Measurements from ENCODE around the gene SESN3.

The SESN3 gene

DNA sequence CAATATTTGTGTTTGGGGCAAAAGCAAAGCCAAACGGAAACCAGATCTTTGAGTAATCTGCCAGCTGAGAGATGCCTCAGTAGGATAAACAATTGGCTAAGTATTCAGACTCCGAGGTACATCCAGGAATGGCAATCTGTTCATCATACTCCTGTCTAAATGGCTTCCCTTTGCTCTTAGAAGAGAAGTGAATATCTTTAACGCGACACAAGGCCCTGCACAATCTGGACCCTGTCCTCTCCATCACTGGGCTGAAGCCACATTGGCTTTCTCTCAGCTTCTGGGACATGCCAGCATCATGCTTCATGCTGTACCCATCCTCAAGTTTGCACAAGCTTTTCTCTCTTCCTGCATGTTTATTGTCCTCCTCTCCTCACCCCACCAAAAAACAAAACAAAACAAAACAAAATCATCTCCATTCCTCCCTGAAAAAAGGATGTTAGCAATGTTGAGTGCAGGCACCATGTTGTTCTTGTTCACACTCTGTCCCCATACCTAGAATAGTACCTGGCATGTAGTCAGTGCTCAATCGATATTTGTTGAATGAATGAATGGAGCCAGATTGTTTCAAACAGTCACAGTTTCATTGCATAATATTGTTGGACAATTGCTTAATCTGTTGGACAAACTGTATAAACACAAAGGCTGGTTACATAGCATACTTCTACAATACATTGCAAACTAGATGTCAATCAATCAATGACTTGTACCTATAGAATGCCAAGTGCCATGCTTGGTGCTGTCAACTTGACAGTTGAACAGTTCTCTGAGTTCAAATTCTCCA is 38.2 kb upstream of the SESN3 start:
- no CpG with 5 or more reads among the region's 5 CpGs for WGBS (ENCODE audit: extremely low coverage, insufficient coverage, low lambda C conversion rate)
- Histone ChIP-seq H3K56ac (ENCODE audit: low read length) (no peak overlapping the region), H4K5ac (ENCODE audit: low read length) (no peak overlapping the region), H3K36me3 (ENCODE audit: control insufficient read depth, insufficient read depth, low read length) (no peaks in the 10 kb centered on the region), H2AK5ac (ENCODE audit: low read length) (no peak overlapping the region), H2BK120ac (ENCODE audit: low read depth, low read length) (no peak overlapping the region), H3K4me2 (ENCODE audit: low read length) (no peak overlapping the region), H2BK15ac (replicated peaks; ENCODE audit: low read depth) (no peak overlapping the region), H3K27me3 (ENCODE audit: insufficient read depth, low read length, poor library complexity) (no peaks in the 10 kb centered on the region), H3K4me3 (ENCODE audit: low read length) (no peak overlapping the region), H3K27ac (ENCODE audit: low read depth, low read length) (no peak overlapping the region), H3K18ac (ENCODE audit: low read length) (no peak overlapping the region), H3K79me2 (ENCODE audit: control insufficient read depth, insufficient read depth, low read length) (no peaks in the 10 kb centered on the region), H3K23ac (ENCODE audit: low read length) (no peak overlapping the region), H3K79me1 (ENCODE audit: low read length) (no peaks in the 10 kb centered on the region), H3K4ac (ENCODE audit: low read depth, low read length) (no peak overlapping the region), H3K4me1 (ENCODE audit: control insufficient read depth, low read depth, low read length) (no peaks in the 10 kb centered on the region), H3K9ac (ENCODE audit: low read length) (no peak overlapping the region), H4K8ac (ENCODE audit: low read depth, low read length) (no peak overlapping the region), H2BK5ac (ENCODE audit: low read length) (no peak overlapping the region)
- DNase-seq: no peak

GRCh38 chr11:95268391-95268790 is 37.4 kb upstream of the SESN3 start:
- H3K9ac ChIP-seq (ENCODE audit: low read length): no peak overlapping the region
- H3K4me2 ChIP-seq (ENCODE audit: low read length): no peak overlapping the region
- no peak overlapping the region for H2BK120ac ChIP-seq (ENCODE audit: low read depth, low read length)
- no peaks in the 10 kb centered on the region for H3K36me3 ChIP-seq (ENCODE audit: control insufficient read depth, insufficient read depth, low read length)
- H3K4me3 ChIP-seq (ENCODE audit: low read length): no peak overlapping the region
- H2AK5ac ChIP-seq (ENCODE audit: low read length): no peak overlapping the region
- no peak for DNase-seq
- no peak overlapping the region for H4K5ac ChIP-seq (ENCODE audit: low read length)
- no peak overlapping the region for H3K27ac ChIP-seq (ENCODE audit: low read depth, low read length)
- H3K18ac ChIP-seq (ENCODE audit: low read length): no peak overlapping the region
- H3K4ac ChIP-seq (ENCODE audit: low read depth, low read length): no peak overlapping the region
- H2BK15ac ChIP-seq (replicated peaks; ENCODE audit: low read depth): no peak overlapping the region
- H3K23ac ChIP-seq (ENCODE audit: low read length): no peak overlapping the region
- no peaks in the 10 kb centered on the region for H3K79me2 ChIP-seq (ENCODE audit: control insufficient read depth, insufficient read depth, low read length)
- H4K8ac ChIP-seq (ENCODE audit: low read depth, low read length): no peak overlapping the region
- no peak overlapping the region for H3K56ac ChIP-seq (ENCODE audit: low read length)
- no peak overlapping the region for H2BK5ac ChIP-seq (ENCODE audit: low read length)
- no peaks in the 10 kb centered on the region for H3K27me3 ChIP-seq (ENCODE audit: insufficient read depth, low read length, poor library complexity)
- H3K79me1 ChIP-seq (ENCODE audit: low read length): no peaks in the 10 kb centered on the region
- no CpG with 5 or more reads among the region's 1 CpG for WGBS (ENCODE audit: extremely low coverage, insufficient coverage, low lambda C conversion rate)
- H3K4me1 ChIP-seq (ENCODE audit: control insufficient read depth, low read depth, low read length): no peaks in the 10 kb centered on the region

DNA sequence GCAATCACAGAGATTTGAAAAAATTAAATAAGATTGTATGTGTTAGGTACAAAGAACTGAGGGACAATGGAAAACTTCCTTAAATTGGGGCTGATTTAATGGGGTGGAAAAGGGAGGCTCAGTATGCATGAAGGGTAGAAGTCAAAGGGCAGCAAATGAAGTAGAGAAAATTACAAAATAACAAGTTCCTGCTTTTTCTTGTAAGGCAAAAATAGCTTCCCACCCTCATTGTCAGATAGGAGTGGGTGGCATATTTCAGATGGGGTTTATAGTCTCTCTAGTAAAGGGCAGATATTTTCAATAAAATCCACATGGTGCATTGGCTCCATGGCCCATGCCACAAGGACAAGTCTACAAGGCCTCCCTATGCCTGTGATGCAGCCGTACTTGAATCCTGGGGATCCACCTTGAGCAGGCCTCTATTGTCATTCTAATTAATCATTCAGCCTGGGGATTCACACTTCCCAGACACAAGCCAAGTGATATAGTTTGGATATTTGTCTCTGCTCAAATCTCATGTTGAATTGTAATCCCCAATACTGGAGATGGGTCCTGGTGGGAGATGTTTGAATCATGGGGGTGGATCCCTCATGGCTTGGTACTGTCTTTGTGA is 36.7 kb upstream of the SESN3 start:
- H3K27ac ChIP-seq (ENCODE audit: low read depth, low read length): no peak overlapping the region
- H3K9ac ChIP-seq (ENCODE audit: low read length): no peak overlapping the region
- no peaks in the 10 kb centered on the region for H3K4me1 ChIP-seq (ENCODE audit: control insufficient read depth, low read depth, low read length)
- H3K79me1 ChIP-seq (ENCODE audit: low read length): no peaks in the 10 kb centered on the region
- no peak for DNase-seq
- H4K8ac ChIP-seq (ENCODE audit: low read depth, low read length): no peak overlapping the region
- no peak overlapping the region for H3K18ac ChIP-seq (ENCODE audit: low read length)
- H3K4me3 ChIP-seq (ENCODE audit: low read length): no peak overlapping the region
- H3K27me3 ChIP-seq (ENCODE audit: insufficient read depth, low read length, poor library complexity): no peaks in the 10 kb centered on the region
- H3K79me2 ChIP-seq (ENCODE audit: control insufficient read depth, insufficient read depth, low read length): no peaks in the 10 kb centered on the region
- H2AK5ac ChIP-seq (ENCODE audit: low read length): no peak overlapping the region
- no peak overlapping the region for H4K5ac ChIP-seq (ENCODE audit: low read length)
- H2BK120ac ChIP-seq (ENCODE audit: low read depth, low read length): no peak overlapping the region
- WGBS (ENCODE audit: extremely low coverage, insufficient coverage, low lambda C conversion rate): no CpG with 5 or more reads among the region's 1 CpG
- no peak overlapping the region for H3K4ac ChIP-seq (ENCODE audit: low read depth, low read length)
- H2BK15ac ChIP-seq (replicated peaks; ENCODE audit: low read depth): no peak overlapping the region
- H2BK5ac ChIP-seq (ENCODE audit: low read length): no peak overlapping the region
- H3K56ac ChIP-seq (ENCODE audit: low read length): no peak overlapping the region
- no peaks in the 10 kb centered on the region for H3K36me3 ChIP-seq (ENCODE audit: control insufficient read depth, insufficient read depth, low read length)
- no peak overlapping the region for H3K4me2 ChIP-seq (ENCODE audit: low read length)
- no peak overlapping the region for H3K23ac ChIP-seq (ENCODE audit: low read length)

DNA sequence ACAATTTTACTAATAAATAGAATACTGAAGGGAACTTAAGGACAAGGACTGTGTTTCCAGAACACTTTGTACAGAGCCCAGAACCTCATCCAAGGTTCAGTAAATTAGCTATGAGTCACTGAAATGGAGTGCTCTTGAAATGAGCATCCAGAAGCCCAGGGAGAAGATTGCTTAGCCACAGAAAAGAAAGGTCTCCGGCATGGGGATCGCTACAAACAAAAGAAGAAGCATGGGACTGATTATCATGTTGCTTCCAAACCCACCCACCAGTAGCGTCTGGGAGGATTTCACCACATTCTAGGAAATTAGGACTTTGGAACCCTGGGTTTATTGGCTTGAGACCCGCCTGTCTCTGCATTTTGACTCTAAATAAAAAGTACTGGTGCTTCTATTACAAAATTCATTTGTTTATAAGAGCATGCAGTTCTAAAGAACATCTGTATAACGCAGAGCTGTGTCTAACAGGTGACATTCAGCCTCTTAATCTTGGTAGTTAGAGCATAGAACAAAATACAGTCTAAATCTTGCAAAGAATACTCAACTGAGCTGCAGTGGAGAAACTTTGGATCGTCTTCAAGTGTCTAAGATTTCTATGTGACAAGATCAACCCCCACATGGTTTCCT is 35.9 kb upstream of the SESN3 start:
- Histone ChIP-seq H3K18ac (ENCODE audit: low read length) (no peak overlapping the region), H3K36me3 (ENCODE audit: control insufficient read depth, insufficient read depth, low read length) (no peaks in the 10 kb centered on the region), H3K4me3 (ENCODE audit: low read length) (no peak overlapping the region), H4K5ac (ENCODE audit: low read length) (no peak overlapping the region), H2BK15ac (replicated peaks; ENCODE audit: low read depth) (no peak overlapping the region), H3K23ac (ENCODE audit: low read length) (no peak overlapping the region), H2BK120ac (ENCODE audit: low read depth, low read length) (no peak overlapping the region), H3K27me3 (ENCODE audit: insufficient read depth, low read length, poor library complexity) (no peaks in the 10 kb centered on the region), H3K4me1 (ENCODE audit: control insufficient read depth, low read depth, low read length) (no peaks in the 10 kb centered on the region), H3K56ac (ENCODE audit: low read length) (no peak overlapping the region), H4K8ac (ENCODE audit: low read depth, low read length) (no peak overlapping the region), H3K27ac (ENCODE audit: low read depth, low read length) (no peak overlapping the region), H3K79me1 (ENCODE audit: low read length) (no peaks in the 10 kb centered on the region), H3K79me2 (ENCODE audit: control insufficient read depth, insufficient read depth, low read length) (no peaks in the 10 kb centered on the region), H2AK5ac (ENCODE audit: low read length) (no peak overlapping the region), H3K4me2 (ENCODE audit: low read length) (no peak overlapping the region), H3K4ac (ENCODE audit: low read depth, low read length) (no peak overlapping the region), H3K9ac (ENCODE audit: low read length) (no peak overlapping the region), H2BK5ac (ENCODE audit: low read length) (no peak overlapping the region)
- no peak for DNase-seq
- no CpG with 5 or more reads among the region's 6 CpGs for WGBS (ENCODE audit: extremely low coverage, insufficient coverage, low lambda C conversion rate)

GRCh38 chr11:95264881-95265280 is 33.9 kb upstream of the SESN3 start:
- H3K4me2 ChIP-seq (ENCODE audit: low read length): no peak overlapping the region
- no peak overlapping the region for H3K4ac ChIP-seq (ENCODE audit: low read depth, low read length)
- no peak overlapping the region for H2BK120ac ChIP-seq (ENCODE audit: low read depth, low read length)
- H2AK5ac ChIP-seq (ENCODE audit: low read length): no peak overlapping the region
- H3K27me3 ChIP-seq (ENCODE audit: insufficient read depth, low read length, poor library complexity): no peaks in the 10 kb centered on the region
- H3K4me1 ChIP-seq (ENCODE audit: control insufficient read depth, low read depth, low read length): no peaks in the 10 kb centered on the region
- H4K5ac ChIP-seq (ENCODE audit: low read length): no peak overlapping the region
- DNase-seq: no peak
- no peak overlapping the region for H3K9ac ChIP-seq (ENCODE audit: low read length)
- WGBS (ENCODE audit: extremely low coverage, insufficient coverage, low lambda C conversion rate): no CpG with 5 or more reads among the region's 8 CpGs
- no peak overlapping the region for H3K56ac ChIP-seq (ENCODE audit: low read length)
- no peak overlapping the region for H2BK15ac ChIP-seq (replicated peaks; ENCODE audit: low read depth)
- no peak overlapping the region for H3K18ac ChIP-seq (ENCODE audit: low read length)
- H3K79me1 ChIP-seq (ENCODE audit: low read length): no peaks in the 10 kb centered on the region
- no peaks in the 10 kb centered on the region for H3K36me3 ChIP-seq (ENCODE audit: control insufficient read depth, insufficient read depth, low read length)
- no peaks in the 10 kb centered on the region for H3K79me2 ChIP-seq (ENCODE audit: control insufficient read depth, insufficient read depth, low read length)
- H3K23ac ChIP-seq (ENCODE audit: low read length): no peak overlapping the region
- H3K4me3 ChIP-seq (ENCODE audit: low read length): no peak overlapping the region
- H3K27ac ChIP-seq (ENCODE audit: low read depth, low read length): no peak overlapping the region
- no peak overlapping the region for H4K8ac ChIP-seq (ENCODE audit: low read depth, low read length)
- no peak overlapping the region for H2BK5ac ChIP-seq (ENCODE audit: low read length)
